ENCODE results near the gene EXOC6B.

EXOC6B gene

DNA sequence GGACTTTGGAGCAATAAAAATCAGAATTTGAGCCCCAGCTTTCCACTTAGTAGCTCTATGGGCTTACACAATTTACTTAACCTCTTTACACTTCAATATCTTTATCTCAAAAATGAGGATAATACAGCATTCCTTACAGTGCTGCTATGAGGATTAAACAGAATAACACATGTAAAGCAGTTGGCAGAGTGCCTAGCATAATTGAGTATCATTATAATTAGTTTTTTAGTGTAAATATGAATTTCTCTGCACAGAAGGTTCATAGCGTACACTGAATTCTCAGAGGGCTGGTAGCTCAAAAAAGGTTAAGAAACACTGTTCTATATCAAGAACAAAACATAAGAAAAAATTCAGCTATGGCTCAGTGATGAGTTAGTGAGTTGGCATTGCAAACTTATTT, 487.8 kb downstream of the EXOC6B start:
- DNase-seq: no peak

DNA sequence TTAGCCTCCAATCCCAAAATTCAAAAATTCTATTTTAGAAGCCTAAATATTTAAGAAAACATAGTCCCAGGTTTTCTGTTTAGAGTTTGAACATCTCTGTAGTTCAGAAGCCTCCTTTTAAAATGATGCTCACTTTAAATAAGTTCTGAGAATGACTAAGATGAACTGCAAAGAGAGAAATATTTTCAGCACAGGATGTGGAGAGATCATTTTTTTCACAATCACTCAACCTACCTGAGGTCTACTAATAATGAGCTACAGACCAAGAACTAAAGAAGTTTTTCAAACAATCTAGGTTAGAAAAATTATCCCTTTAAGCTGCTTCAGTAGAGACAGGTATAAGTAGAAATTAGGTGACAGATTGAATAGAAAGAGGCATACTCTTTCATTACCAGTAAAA, 493.1 kb downstream of the EXOC6B start:
- no peak for DNase-seq

DNA sequence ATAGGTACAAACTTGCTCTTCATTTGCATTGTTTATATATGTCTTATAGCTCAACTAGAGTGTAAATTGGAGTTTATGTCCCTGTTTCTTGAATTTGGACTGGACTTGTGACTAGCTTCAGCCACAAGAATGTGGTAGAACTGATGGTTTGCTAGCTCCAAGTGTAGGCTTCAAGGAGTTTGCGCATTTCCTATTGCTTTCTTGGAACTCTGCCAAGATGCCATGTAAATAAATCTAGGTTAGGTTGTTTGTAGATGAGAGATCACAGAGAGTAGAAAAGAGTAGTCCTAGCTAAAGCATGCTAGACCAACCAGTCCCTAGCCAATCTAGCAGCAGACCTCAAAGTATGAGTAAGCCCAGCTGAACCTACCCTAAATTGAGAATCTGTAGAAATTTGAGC, 495.2 kb downstream of the EXOC6B start:
- DNase-seq: no peak

DNA sequence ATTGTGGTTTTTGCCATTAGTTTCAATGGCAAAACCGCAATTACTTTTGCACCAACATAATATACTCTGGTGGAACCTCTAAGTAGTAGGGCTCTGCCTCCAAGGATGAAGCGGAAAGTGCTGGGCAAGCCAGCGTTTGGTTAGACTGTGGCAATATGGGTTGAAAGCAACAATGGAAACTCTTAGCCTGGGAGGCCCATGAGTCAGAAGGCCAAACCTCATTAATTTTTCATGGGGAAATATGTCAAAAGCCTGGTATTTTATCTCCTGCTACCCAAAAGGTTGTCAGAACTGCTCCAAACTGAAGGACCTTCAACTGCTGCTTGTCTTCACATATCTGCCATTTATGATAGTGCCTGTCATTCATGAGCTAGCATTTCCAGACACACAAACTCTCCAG, 499.1 kb downstream of the EXOC6B start:
- no peak for DNase-seq

DNA sequence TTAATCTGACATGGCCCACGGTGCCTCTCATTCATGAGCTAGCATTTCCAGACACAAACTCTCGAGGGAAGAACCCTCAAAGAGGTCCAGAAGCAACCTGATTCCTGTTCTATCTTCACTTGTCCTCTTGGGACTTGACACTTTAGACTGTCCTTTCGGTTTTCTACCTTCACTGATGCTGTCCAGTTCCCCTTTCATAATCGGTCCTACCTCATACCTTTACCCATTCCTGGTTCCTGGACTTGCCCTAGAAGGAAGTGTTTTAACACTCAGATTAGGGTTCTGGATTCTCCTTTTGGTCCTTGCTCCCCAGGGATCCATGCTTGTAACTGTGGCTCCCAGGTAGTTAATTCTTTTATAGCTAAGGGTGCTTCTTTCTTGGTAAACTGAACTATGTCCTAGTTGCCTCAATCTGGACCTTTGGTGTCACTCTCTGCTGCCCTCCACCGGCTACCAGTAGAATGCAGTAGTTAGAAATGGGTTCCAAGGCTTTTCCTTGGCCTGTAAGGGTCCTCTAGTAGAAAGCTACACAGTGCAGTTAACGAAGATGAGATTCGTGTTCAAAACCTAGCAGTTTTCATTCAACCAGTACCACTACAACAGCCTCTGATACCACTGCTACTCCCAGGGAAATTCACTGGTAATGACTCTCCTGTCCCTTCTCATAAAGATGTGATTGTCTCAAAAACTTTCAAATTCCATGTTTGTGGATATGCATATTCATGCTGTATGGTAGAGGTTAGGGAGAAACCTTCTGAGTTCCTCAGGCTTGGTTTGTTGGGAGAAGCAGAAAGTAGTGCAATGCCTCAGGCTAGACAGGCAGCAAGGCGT, 500.0 kb downstream of the EXOC6B start:
- DNase-seq: no peak

DNA sequence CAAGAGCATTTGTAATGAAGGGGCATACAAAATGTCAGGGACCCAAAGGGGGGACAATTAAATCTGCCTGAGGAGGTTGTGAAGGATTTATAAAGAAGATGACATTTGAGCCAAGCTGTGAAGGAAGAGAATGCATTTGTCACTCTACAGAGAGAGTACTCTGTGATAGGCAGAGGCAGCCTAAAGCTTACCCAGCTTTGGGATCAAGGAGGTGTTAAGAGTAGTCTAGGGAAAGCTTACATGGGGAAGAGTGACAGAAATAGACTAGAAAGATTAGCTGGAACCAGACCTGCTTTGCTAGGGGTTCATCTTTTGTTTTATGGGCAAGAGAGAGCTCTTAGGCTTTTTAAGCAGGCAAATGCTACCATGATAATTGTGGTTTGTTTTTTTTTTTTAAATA, 509.1 kb downstream of the EXOC6B start:
- no peak for DNase-seq

DNA sequence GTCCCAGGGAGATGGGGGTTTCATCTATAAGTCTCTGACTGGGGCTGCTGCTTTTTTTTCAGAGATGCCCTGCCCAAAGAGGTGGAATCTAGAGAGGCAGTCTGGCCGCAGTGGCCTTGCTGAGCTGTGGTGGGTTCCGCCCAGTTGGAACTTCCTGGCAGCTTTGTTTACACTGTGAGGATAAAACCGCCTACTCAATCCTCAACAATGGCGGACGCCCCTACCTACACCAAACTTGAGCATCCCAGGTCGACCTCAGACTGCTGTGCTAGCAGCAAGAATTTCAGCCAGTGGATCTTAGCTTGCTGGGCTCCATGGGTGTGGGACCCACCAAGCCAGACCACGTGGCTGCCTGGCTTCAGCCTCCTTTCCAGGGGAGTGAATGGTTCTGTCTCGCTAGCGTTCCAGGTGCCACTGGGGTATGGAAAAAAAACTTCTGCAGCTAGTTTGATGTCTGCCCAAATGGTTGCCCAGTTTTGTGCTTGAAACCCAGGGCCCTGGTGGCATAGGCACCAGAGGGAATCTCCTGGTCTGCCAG, 525.6 kb downstream of the EXOC6B start:
- DNase-seq: no peak

DNA sequence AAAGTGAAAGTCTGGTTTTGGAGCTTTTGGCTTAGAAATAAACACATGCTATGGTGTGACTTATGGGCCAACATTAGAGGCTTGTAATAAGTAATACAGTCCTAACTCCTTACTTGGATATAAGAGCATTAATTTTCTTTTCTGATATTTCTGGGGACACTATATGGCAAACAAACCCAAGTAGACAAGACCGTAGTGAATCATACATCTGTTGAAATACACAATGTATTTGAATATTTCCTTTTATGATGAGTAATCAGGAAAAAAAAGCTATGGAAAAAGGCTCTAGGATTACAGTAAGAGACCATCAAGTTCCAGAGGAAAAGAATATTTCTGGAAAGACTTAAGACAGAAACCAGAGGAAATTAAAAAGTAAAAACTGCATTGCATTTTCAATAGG, 532.2 kb downstream of the EXOC6B start:
- no peak for DNase-seq

DNA sequence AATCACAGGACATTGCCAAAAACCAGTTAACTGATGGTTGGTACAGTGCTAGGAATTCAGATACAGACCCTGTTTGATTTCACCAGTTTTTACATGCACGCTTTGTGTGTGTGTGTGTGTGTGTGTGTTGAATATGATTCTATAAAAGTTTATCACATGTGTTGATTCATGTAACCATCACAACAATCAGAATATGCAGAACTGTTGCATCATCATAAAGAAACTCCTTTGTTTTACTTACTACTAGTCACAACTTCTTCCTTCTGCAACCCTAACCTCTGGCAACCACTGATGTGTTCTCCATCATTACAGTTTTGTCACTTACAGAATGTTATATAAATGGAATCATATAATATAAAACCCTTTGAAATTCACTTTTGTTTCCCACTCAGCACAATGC, 533.4 kb downstream of the EXOC6B start:
- DNase-seq: no peak

DNA sequence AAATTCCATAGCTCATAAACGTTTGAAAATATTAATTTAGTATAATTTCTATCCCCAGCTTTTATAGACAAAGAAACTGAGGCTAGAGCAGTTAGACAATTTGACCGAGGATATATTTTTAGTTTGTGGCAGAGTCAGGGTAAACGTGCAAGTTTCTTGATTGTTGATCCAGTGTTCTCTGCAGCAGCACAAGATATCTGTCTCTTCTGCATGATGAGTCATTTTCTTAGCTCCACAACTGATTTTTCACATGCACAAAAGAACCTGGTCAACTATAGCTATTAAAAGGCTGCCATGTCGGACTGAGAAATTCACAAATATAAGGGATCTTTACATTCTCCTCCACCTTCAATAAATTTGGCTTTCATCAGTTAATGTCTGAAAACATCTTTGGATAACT, 534.8 kb downstream of the EXOC6B start:
- no peak for DNase-seq

DNA sequence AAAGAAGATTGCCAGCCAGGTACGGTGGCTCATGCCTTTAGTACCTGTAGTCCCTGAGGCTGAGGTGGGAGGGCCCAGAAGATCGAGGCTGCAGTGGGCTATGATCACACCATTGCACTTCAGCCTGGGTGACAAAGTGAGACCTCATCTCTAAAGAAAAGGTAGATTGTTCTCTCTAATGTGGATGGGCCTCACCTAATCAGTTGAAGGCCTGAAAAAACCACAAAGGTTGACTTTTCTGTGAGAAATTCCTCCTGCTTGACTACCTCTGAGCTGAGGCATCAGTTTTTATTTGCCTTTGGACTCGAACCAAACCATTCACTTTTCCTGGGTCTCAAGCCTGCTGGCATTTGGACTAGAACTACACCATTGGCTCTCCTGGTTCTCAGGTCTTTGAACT, 536.1 kb downstream of the EXOC6B start:
- DNase-seq: no peak

DNA sequence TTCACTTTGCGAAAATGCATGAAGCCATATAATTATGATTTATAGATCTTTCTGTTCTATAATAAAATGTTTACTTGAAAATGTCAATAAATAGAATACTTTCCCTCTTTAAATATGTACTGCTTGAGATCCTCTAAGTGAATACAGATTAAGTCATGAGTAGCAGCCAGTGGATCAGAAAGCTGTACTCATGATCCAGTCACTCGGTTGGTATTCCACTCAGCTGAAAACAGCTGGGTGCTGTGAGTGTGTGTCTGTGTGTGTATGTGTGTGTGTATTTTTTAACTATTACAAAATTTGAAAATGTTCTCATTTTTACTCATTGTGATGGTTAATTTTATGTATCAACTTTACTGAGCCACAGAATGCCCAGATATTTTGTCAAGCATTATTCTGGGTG, 536.5 kb downstream of the EXOC6B start:
- no peak for DNase-seq

DNA sequence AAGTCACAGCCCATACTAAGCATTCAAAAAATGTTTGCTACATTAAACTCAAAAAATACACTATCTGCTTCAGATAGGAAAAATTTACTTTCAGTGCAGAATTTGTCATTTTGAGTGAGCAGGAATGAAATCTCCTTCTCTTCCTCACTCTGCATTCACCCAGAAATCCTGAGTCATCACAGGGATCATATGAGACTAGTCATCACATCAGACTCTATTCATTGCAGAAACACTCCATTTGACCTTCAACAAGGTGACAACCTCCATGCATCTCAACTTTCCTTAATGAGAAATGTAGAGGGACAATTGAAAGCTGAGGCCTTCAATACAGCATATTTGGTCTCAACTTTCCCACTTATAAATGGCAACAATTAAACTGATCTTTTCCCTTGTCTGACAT, 547.8 kb downstream of the EXOC6B start:
- no peak for DNase-seq

DNA sequence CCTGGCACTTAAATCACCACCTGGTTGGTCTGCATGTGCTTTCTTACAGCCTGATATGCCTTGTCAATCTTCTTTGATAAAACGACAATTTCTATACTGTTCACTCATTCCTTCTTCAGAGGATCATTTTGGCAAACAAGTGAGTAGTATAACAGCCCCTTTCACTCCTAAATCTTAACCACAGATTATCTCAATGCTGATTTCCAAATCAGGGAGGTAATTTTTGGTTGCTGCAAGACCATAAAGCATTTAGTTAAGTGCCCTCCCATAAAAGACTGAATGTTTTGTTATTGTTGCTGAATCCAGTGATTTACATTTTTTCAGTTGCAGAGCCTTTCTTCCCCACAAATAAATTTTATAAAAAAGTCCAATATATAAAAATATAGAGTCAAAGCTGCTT, 549.0 kb downstream of the EXOC6B start:
- no peak for DNase-seq

DNA sequence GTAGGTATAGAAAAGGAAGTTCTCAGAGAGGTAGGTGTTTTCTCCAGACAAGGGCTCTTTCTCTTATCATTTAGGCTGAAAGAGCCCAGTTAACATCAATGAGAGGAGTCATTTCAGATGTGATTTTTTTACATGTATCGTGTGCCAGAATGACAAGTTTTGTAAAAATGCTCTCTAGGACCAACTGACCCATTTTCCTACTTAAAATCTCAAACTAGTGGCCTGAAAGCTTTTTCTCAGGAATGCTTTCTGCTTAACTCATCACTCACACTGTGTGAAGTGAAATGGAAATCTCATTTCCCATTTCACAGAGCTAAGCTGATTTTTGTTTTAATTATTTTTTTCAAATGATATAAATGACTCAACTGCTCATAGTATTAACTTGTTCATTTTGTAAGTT, 549.5 kb downstream of the EXOC6B start:
- no peak for DNase-seq

DNA sequence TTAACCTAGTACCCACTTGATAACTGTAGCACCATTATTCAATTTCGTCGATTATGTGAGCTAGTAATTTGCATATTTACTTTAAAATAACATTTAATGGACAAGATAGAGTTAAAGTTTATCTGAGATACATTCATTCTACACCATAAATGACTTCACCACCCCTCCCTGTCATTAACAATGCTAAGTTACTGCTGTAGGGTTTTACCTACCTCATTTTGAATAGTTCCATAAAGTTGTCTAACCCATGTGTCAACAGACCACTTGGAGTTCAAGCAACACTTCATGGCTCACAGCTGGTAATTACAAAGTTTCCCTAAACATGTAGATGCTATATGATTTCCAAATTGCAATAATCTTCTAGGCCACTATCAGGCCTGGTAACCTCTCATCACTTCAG, 550.7 kb downstream of the EXOC6B start:
- DNase-seq: no peak

DNA sequence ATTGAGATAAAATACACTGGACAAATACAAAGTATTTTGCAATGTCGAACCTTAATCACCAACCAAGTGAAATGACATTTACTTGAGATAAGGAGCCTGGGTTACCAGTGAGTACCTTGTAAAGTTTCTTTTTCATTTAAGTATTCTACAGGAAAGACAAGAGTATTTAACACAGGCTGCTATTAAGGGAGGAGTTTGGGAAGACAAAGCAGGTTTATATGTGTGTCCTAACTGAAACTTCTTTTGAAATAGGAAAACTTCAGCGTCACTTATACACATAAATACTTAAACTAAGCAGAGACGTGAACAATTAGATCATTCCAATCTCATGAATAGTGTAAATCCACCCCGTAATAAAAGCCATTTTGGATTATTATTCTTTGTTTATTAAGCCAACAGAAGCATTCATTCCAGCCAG, 551.4 kb downstream of the EXOC6B start:
- peak; percentile 20 for DNase-seq

DNA sequence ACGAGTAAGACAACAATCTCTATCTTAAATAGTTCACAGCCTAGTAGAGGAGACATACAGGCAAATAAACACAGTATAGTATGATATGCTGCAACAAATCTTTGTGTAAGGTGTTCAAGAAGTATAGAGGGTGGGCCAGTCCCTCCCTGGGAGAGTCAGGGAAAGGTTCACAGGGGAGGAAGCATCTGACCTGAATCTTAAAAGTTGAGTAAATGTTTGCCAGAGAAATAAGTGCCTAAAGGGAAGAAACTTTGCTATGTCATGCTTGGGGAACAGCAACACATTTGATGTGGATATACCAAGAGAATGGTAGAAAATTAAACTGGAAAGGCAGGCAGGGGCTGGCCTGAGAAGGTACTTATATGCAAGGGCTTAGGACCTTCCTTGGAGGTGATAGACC, 552.4 kb downstream of the EXOC6B start:
- no peak for DNase-seq

DNA sequence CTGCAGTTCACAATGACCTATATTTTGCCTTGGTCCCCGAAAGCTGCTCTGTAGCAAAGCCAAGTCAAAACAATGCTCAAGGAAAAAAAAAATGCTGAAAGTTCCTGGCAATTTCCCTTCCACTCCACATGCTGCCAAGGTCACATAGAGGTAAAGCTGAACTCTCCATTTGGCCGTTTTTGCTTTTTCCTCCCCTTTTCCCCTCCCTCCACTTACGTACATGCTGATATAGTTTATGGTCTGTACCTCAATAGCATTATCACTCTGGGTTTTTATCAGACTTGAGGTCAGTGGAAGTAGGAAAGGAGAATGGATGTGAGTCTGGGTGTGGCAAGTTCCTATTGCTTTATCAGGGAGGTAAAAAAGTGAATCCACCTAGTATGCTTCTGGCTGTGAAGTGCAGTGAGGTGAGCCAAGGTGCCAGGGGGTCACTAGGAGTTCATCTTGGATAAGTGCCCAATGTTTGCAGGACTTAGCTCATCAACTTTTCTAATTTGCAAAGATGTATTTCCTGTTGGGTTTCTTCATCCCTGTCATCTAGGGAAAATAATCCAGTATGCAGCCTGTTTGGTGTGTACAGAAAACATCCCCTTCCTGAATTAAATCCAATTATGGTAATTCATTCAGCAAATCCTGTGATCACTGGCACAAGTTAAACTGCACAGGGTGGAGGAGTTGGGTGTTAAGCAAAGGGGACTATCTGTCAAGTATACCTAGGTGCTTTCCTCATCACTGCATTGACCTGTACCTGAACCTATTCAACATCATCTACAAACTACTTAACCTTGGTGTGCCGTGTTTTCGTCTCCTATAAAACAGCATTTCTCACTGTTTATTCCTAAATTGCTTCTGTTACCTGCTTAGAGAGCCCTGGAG, 553.8 kb downstream of the EXOC6B start:
- DNase-seq: no peak

DNA sequence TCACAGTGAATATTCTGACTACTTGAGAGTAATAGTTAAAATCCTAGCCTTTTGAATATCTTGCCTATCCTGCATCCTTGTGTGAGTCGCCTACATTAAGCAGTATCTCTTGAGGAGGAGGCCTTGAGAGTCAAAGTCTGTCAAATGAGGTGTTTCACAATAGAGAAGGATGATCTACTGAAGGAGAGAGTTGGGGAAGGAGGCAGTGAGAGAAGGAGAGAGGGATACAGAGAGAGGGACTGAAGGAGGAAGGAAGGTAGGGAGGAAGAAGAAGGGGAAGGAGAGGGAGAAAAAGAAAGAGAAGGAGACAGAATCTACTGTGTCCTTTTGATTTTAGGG, 554.6 kb downstream of the EXOC6B start:
- no peak for DNase-seq

DNA sequence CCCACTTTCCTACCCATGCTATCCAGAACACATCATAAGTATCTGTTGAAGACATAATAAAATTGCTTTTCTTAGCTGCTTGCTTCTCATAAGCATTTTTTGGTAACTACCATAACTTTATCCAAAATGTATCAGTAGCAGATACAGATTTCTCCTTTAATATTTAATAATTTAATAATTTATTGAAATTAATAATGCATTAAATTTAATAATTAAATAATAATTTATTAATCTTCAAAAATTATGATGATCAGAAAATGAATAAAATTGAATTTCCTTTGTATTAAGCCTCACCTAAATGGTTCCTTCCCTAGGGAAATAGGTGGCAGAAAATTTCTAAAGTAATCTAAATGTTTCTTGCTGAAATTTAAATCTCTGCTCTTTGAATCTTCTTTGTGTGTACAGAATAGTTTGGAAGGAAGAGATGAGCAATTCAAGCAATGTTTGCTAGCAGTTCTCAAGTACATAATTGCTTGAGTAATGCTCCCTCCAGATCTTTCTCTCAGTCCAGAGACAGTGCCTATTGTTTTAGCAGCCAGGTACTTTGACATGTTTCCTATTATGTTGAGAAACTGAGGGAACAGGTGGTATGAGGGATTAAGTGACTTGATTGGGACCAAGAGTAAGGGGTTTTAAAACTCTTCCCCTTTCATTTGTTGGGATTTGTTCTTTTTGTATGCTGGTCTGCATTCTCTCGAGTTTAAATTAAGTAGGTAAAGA, 555.1 kb downstream of the EXOC6B start:
- no peak for DNase-seq

DNA sequence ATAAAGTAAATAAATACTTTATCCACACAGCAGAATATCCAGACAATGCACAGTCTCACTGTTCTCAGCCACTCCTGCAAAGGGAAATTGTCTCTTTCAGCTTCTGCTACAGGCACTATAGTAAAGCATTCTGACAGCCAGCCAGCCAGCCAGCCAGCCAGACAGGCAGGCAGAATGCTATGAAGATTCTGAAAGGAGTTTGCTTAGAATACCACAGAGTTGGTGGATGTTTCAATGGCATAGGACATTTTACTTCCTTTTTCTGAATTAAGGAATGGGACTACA, 562.1 kb downstream of the EXOC6B start:
- DNase-seq: no peak

DNA sequence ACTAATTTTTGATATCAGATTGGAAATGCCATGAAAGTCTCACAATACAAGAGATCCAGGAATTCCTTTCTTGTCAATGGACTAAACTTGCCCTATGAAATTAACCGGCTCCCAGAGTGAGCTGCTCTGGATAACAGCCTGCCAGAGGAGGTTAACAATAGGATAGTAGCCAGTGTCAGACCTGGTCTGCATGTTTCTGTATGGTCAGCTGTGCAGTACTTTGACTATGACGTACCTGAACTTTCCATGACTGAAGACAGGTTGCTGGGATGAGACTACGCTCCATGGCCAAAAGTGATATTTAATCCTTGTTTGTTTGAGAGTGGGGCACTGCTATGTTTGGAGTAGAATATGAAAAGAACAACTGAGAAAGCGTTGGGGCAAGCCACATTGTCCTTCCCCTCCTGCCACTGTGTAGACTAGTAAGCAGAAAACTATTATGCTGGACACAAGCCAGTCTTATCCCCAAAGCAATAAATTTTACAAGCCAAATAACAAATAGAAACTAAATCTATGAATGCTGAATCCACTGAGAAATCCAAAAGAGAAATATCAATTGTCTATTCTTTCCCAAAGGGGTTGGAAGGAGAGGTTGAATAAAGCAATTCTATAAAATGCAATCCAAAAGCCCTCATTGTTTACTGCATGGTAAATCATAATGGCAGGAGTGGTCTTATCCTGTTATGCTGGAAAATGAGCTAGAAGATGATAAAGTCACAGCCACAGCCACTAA, 562.6 kb downstream of the EXOC6B start:
- no peak for DNase-seq
